Neural cell (in vitro differentiated cells): Measurements from ENCODE around the gene COA6. TPM values are rescaled to one million over a fixed set of nuclear protein-coding genes. Genes with fewer than 3 reads are reported as not detected.

Experiments used
- H2AFZ ChIP-seq: fragments of 200-600, 300-800 bp; sonication (generic), shearing (Covaris generic); 2 replicates; pipeline ENCODE4 v1.6.0; 2014; ENCODE audit warnings: low read depth, mild to moderate bottlenecking, antibody characterized with exemption, low read length, moderate library complexity
- H3F3A ChIP-seq: fragments of 200-600 bp; shearing (Covaris generic); 2 replicates; pipeline ENCODE4 v1.6.1; 2016; ENCODE audit warnings: mild to moderate bottlenecking, moderate library complexity, mixed read lengths, antibody characterized with exemption, low read length; ENCODE audit not compliant: insufficient read depth, poor library complexity, severe bottlenecking
- H3K27ac ChIP-seq: fragments of 200-600, 300-800 bp; sonication (generic), shearing (Covaris generic); 2 replicates; pipeline ENCODE4 v1.5.1; 2014; ENCODE audit warnings: mild to moderate bottlenecking, low read length, moderate library complexity
- H3K27me3 ChIP-seq: fragments of 300-800, 200-600 bp; sonication (generic), shearing (Covaris generic); 2 replicates; pipeline ENCODE4 v1.6.0; 2014; ENCODE audit warnings: mild to moderate bottlenecking, low read depth, low read length, moderate library complexity; ENCODE audit not compliant: insufficient read depth
- H3K36me3 ChIP-seq: fragments of 300-800, 200-600 bp; sonication (generic), shearing (Covaris generic); 2 replicates; pipeline ENCODE4 v1.5.1; 2014; ENCODE audit warnings: mild to moderate bottlenecking, antibody characterized with exemption, low read length, moderate library complexity; ENCODE audit not compliant: insufficient read depth
- H3K4me2 ChIP-seq: fragments of 300-800, 200-600 bp; sonication (generic), shearing (Covaris generic); 2 replicates; pipeline ENCODE4 v1.6.0; 2014; ENCODE audit warnings: mild to moderate bottlenecking, low read length
- H3K4me3 ChIP-seq: fragments of 300-800, 200-600 bp; sonication (generic), shearing (Covaris generic); 2 replicates; pipeline ENCODE4 v1.5.1; 2014; ENCODE audit warnings: mild to moderate bottlenecking, low read length, moderate library complexity
- H3K79me2 ChIP-seq: fragments of 200-600 bp; shearing (Covaris generic); replicated peaks from 2 replicates; pipeline ENCODE4 v1.6.0; 2014; ENCODE audit warnings: mild to moderate bottlenecking, low read length, moderate library complexity; ENCODE audit not compliant: insufficient read depth
- H3K9ac ChIP-seq: fragments of 300-800, 200-600 bp; sonication (generic), shearing (Covaris generic); 2 replicates; pipeline ENCODE4 v1.6.1; 2016; ENCODE audit warnings: mild to moderate bottlenecking, low read length, mixed read lengths
- H3K9me2 ChIP-seq: fragments of 200-600 bp; shearing (Covaris generic); 2 replicates; pipeline ENCODE4 v1.6.1; 2016; ENCODE audit warnings: mild to moderate bottlenecking, low read length, mixed read lengths; ENCODE audit not compliant: insufficient read depth
- H3K9me3 ChIP-seq: fragments of 200-600, 300-800 bp; sonication (generic), shearing (Covaris generic); 2 replicates; pipeline ENCODE4 v1.6.1; 2016; ENCODE audit warnings: mild to moderate bottlenecking, mixed run types, low read length, moderate library complexity, mixed read lengths
- H4K20me1 ChIP-seq: fragments of 200-600 bp; shearing (Covaris generic); 2 replicates; pipeline ENCODE4 v1.6.1; 2016; ENCODE audit warnings: mild to moderate bottlenecking, mixed run types; ENCODE audit not compliant: insufficient read depth
- EP300 ChIP-seq: fragments of 450-650 bp; conservative IDR thresholded peaks from 2 replicates; pipeline ENCODE4 v1.6.1; 2014; ENCODE audit warnings: antibody characterized with exemption, mild to moderate bottlenecking, moderate library complexity; ENCODE audit not compliant: poor library complexity, severe bottlenecking
- EZH2 ChIP-seq: fragments of 200-600, 300-800 bp; shearing (Covaris generic), sonication (generic); IDR thresholded peaks from 2 replicates; pipeline ENCODE4 v1.6.1; 2014; ENCODE audit warnings: antibody characterized with exemption, low read length, borderline replicate concordance, mild to moderate bottlenecking; ENCODE audit not compliant: insufficient read depth, poor library complexity, severe bottlenecking
- MXI1 ChIP-seq: fragments of 450-650 bp; conservative IDR thresholded peaks from 2 replicates; pipeline ENCODE4 v1.6.1; 2014; ENCODE audit warnings: antibody characterized with exemption, mild to moderate bottlenecking; ENCODE audit not compliant: poor library complexity, severe bottlenecking
- POLR2AphosphoS5 ChIP-seq: IDR thresholded peaks from 2 replicates; pipeline ENCODE4 v1.6.1; 2012
- RAD21 ChIP-seq: fragments of 450-650 bp; conservative IDR thresholded peaks from 2 replicates; pipeline ENCODE4 v1.6.1; 2014; ENCODE audit warnings: antibody characterized with exemption, mild to moderate bottlenecking, moderate library complexity
- SMC3 ChIP-seq: fragments of 450-650 bp; conservative IDR thresholded peaks from 2 replicates; pipeline ENCODE4 v1.6.1; 2014; ENCODE audit warnings: antibody characterized with exemption, mild to moderate bottlenecking, moderate library complexity; ENCODE audit not compliant: poor library complexity
- TAF1 ChIP-seq: IDR thresholded peaks from 2 replicates; pipeline ENCODE4 v1.6.1; 2012; ENCODE audit warnings: low read depth
- polyA plus RNA-seq: library from polyadenylated mRNA; depleted of rRNA; stranded (reverse); fragments of >200 nt; gene quantifications from 2 replicates; pipeline ENCODE4 v1.2.3, GENCODE V29; 2014
- TF ChIP-seq, protein P1 (sequence below): IDR thresholded peaks from 2 replicates; pipeline ENCODE4 v1.6.1; 2012; ENCODE audit warnings: borderline replicate concordance
- TF ChIP-seq, protein P2 (sequence below): fragments of 450-650 bp; IDR thresholded peaks from 2 replicates; pipeline ENCODE4 v1.5.1; 2014; ENCODE audit warnings: antibody characterized with exemption, mild to moderate bottlenecking, moderate library complexity; ENCODE audit not compliant: poor library complexity, severe bottlenecking

The COA6 gene
- polyA plus RNA-seq, 1 donor from 2014 or later: 48.3 TPM

DNA sequence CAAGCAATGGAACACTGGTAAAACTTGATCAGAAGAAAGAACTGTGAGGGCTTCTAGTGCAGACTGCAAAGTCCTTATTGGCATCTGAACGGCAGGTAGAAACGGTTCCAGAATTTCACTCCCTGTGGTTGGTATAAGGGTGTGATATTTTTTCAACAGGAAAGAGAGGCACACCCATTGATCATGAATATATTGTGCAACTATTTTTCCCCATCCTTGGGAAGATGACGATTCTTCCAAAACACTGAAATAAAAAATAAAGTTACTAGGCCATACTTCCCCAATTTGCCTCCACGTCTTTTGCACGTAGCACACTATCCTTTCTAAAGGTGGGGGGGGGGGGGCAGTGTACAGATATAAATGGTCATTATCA lies 56.2 kb downstream of the COA6 start:
- H3K36me3 ChIP-seq: peaks cover 6% of the 10 kb centered on the region
- H2AFZ ChIP-seq: no peak overlapping the region
- no peak overlapping the region for H3K4me2 ChIP-seq
- no peaks in the 10 kb centered on the region for H3K9me2 ChIP-seq
- H3K79me2 ChIP-seq: no peaks in the 10 kb centered on the region
- no peak overlapping the region for H3K9ac ChIP-seq
- H4K20me1 ChIP-seq: no peaks in the 10 kb centered on the region
- H3K9me3 ChIP-seq: no peaks in the 10 kb centered on the region
- no peak overlapping the region for H3K27ac ChIP-seq
- no peaks in the 10 kb centered on the region for H3F3A ChIP-seq
- H3K27me3 ChIP-seq: no peaks in the 10 kb centered on the region
- H3K4me3 ChIP-seq: no peak overlapping the region
- TF ChIP-seq RAD21: no peak
- TF ChIP-seq, protein P1, sequence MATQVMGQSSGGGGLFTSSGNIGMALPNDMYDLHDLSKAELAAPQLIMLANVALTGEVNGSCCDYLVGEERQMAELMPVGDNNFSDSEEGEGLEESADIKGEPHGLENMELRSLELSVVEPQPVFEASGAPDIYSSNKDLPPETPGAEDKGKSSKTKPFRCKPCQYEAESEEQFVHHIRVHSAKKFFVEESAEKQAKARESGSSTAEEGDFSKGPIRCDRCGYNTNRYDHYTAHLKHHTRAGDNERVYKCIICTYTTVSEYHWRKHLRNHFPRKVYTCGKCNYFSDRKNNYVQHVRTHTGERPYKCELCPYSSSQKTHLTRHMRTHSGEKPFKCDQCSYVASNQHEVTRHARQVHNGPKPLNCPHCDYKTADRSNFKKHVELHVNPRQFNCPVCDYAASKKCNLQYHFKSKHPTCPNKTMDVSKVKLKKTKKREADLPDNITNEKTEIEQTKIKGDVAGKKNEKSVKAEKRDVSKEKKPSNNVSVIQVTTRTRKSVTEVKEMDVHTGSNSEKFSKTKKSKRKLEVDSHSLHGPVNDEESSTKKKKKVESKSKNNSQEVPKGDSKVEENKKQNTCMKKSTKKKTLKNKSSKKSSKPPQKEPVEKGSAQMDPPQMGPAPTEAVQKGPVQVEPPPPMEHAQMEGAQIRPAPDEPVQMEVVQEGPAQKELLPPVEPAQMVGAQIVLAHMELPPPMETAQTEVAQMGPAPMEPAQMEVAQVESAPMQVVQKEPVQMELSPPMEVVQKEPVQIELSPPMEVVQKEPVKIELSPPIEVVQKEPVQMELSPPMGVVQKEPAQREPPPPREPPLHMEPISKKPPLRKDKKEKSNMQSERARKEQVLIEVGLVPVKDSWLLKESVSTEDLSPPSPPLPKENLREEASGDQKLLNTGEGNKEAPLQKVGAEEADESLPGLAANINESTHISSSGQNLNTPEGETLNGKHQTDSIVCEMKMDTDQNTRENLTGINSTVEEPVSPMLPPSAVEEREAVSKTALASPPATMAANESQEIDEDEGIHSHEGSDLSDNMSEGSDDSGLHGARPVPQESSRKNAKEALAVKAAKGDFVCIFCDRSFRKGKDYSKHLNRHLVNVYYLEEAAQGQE: no peak
- no peak for TF ChIP-seq SMC3
- TF ChIP-seq, protein P2, sequence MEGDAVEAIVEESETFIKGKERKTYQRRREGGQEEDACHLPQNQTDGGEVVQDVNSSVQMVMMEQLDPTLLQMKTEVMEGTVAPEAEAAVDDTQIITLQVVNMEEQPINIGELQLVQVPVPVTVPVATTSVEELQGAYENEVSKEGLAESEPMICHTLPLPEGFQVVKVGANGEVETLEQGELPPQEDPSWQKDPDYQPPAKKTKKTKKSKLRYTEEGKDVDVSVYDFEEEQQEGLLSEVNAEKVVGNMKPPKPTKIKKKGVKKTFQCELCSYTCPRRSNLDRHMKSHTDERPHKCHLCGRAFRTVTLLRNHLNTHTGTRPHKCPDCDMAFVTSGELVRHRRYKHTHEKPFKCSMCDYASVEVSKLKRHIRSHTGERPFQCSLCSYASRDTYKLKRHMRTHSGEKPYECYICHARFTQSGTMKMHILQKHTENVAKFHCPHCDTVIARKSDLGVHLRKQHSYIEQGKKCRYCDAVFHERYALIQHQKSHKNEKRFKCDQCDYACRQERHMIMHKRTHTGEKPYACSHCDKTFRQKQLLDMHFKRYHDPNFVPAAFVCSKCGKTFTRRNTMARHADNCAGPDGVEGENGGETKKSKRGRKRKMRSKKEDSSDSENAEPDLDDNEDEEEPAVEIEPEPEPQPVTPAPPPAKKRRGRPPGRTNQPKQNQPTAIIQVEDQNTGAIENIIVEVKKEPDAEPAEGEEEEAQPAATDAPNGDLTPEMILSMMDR: no peak
- TF ChIP-seq POLR2AphosphoS5: no peak
- TF ChIP-seq TAF1: no peak
- TF ChIP-seq EZH2: no peak
- no peak for TF ChIP-seq MXI1
- no peak for TF ChIP-seq EP300

DNA sequence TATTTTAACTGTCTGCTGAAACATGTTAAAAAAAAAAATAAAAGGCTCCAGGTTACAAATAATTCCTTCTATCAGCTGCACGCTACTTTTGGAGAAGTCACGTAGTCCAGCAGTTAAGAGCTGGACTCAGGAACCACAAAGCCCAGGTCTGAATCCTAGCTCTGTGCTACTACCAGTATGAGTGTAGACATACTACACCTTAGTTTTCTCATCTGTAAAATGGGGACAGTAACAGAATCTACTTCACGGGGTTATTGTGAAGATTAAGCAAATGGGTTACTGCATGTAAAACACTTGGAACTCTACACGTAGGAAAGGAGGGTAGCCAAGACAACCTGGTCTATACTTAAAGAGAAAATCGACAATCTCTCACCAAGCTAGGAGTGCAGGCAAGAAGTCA lies 57.4 kb downstream of the COA6 start:
- no peak overlapping the region for H3K9ac ChIP-seq
- H3K4me2 ChIP-seq: no peak overlapping the region
- H3K27me3 ChIP-seq: no peaks in the 10 kb centered on the region
- H3K9me2 ChIP-seq: no peaks in the 10 kb centered on the region
- TF ChIP-seq RAD21 (no peak), EZH2 (no peak), SMC3 (no peak), POLR2AphosphoS5 (no peak), TAF1 (no peak), EP300 (no peak)
- TF ChIP-seq, protein P1: no peak
- H3F3A ChIP-seq: no peaks in the 10 kb centered on the region
- H3K4me3 ChIP-seq: no peak overlapping the region
- no peaks in the 10 kb centered on the region for H3K9me3 ChIP-seq
- no peak overlapping the region for H2AFZ ChIP-seq
- H4K20me1 ChIP-seq: no peaks in the 10 kb centered on the region
- no peak overlapping the region for H3K27ac ChIP-seq
- H3K79me2 ChIP-seq: no peaks in the 10 kb centered on the region
- H3K36me3 ChIP-seq: peaks cover 6% of the 10 kb centered on the region
